ENCODE measurements around the gene SPOCK1. TPM values are rescaled to one million over a fixed set of nuclear protein-coding genes. Genes with fewer than 3 reads are reported as not detected.

Gene SPOCK1
- polyA plus RNA-seq, 2 of the 4 experiments (the other 2 are of a cell fraction), result 28.9 to 40.8 TPM

DNA sequence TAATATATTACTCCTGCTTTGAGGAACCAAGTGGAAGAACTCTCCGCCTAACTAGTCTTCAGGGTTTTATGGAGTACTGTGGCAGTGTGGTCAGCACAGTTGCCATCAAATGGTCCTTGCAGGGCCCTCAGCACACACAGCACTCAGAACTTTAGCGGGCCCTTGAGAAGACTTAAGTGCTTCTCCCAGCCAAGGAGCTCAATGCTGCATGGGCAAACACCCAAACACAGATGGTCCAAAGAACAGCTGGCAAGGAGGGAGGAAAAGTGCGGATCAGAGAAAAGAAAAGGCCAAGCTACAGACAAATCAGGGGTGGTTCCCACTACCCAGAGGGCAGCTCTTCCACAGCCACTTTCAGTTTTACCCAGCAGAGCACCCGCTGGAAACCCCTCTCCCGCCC lies 98.6 kb downstream of the SPOCK1 start:
- Histone ChIP-seq H3K4me1 (peaks cover 5% of the 10 kb centered on the region), H3K4me2 (no peak overlapping the region), H3K27ac (no peak overlapping the region), H3K4me3 (no peak overlapping the region), H3K9me3 (no peaks in the 10 kb centered on the region)
- DNase-seq (ENCODE audit: low read depth in 1 of 2, low spot score in 1 of 2), result no peak
- POLR2A ChIA-PET, result no interaction called here
- WGBS (ENCODE audit: missing lambda C conversion rate), result 74% methylated on average over 4 of the region's 5 CpGs
- CTCF ChIA-PET, result interaction anchor here (0.9 to 1.6 kb wide), 3 partner anchors 11 to 80 kb away, joined by 3 read pairs; no protein-coding TSS in a partner anchor
- no peak for ATAC-seq
- TF ChIP-seq ZFP36 (IDR thresholded peaks at IDR 0.05; ENCODE audit: borderline replicate concordance, partially characterized antibody) (no peak), ZC3H11A (IDR thresholded peaks at IDR 0.05) (no peak), MAZ (IDR thresholded peaks at IDR 0.05; ENCODE audit: borderline replicate concordance, low read depth, low read length) (no peak), ESRRA (IDR thresholded peaks at IDR 0.05; ENCODE audit: borderline replicate concordance, low read length) (no peak), TFCP2L1 (CRISPR knock-in tag; IDR thresholded peaks at IDR 0.05) (no peak), BCL3 (IDR thresholded peaks at IDR 0.05) (no peak), GATA3 (IDR thresholded peaks at IDR 0.05; ENCODE audit: borderline replicate concordance) (no peak), NFE2L2 (conservative IDR thresholded peaks at IDR 0.05; ENCODE audit: low read length) (no peak), HOXB13 (CRISPR knock-in tag; IDR thresholded peaks at IDR 0.05; ENCODE audit: low read depth) (no peak), JUN (IDR thresholded peaks at IDR 0.05) (no peak), ATOH8 (CRISPR knock-in tag; IDR thresholded peaks at IDR 0.05; ENCODE audit: low read depth) (no peak), MAFK (IDR thresholded peaks at IDR 0.05; ENCODE audit: partially characterized antibody) (no peak), RNF2 (IDR thresholded peaks at IDR 0.05; ENCODE audit: borderline replicate concordance, low read depth) (no peak), CBX8 (IDR thresholded peaks at IDR 0.05) (no peak), KDM5A (IDR thresholded peaks at IDR 0.05) (no peak)
- no peak for FAIRE-seq

DNA sequence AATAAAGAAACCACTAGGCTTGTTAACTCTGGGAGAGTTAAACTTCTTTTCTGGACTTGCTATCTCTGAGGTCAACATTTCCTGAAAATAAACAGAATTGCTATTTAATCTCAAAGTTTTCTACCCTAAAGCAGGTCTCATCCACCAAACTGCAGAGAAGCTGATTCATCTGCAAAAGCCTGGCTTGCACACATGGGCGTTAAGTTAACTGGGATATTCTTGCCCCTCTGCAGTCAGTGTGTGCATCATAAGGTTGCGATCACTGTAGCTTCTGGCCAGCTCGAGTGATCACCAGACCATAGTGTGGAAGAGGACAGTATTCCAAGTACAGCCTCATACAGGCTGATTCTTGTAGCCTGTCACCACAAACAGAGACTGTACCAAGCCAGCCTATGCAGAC lies 99.2 kb downstream of the SPOCK1 start:
- POLR2A ChIA-PET, result no interaction called here
- no peaks in the 10 kb centered on the region for H3K9me3 ChIP-seq
- no peak overlapping the region for H3K4me3 ChIP-seq
- CTCF ChIA-PET, result interaction anchor here (0.9 to 1.6 kb wide), 2 partner anchors 10 to 79 kb away, joined by 3 read pairs; no protein-coding TSS in a partner anchor
- no peak overlapping the region for H3K27ac ChIP-seq
- FAIRE-seq (no peak), DNase-seq (ENCODE audit: low read depth in 1 of 2, low spot score in 1 of 2) (no peak), ATAC-seq (no peak)
- peaks cover 12% of the 10 kb centered on the region for H3K4me1 ChIP-seq
- no peak for TF ChIP-seq EHF (CRISPR knock-in tag; IDR thresholded peaks at IDR 0.05)
- 63% methylated on average over 3 of the region's 3 CpGs for WGBS (ENCODE audit: missing lambda C conversion rate)
- no peak overlapping the region for H3K4me2 ChIP-seq

DNA sequence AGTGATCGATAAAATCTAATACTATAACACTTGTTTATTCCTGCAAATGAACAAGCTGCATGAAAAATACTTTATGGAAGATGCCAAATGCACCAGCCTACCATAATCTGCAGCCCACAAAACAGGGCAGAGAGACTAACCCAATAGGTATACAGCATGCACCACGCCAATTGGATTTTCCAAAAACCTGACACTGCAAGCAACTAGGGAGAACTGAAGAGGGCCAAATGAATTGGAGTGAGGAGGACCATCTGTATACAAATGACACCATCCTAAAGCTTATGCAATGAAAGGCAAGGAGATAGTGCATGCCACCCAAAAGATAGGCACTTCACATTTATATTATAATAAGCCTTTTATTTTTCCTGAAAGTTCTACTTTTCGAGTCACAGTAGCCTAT lies 100.4 kb downstream of the SPOCK1 start:
- Histone ChIP-seq H3K4me3 (no peak overlapping the region), H3K27ac (no peak overlapping the region), H3K4me2 (no peak overlapping the region), H3K4me1 (peaks cover 14% of the 10 kb centered on the region), H3K9me3 (no peaks in the 10 kb centered on the region)
- ChIA-PET POLR2A (no interaction called here), CTCF (interaction anchor here (1.2 to 2.2 kb wide), 2 partner anchors 78 to 628 kb away, joined by 3 to 8 read pairs; no protein-coding TSS in a partner anchor)
- 56% methylated on average over 3 of the region's 3 CpGs for WGBS (ENCODE audit: missing lambda C conversion rate)
- no peak for DNase-seq (ENCODE audit: low read depth in 1 of 2, low spot score in 1 of 2)
- ATAC-seq, result no peak
- FAIRE-seq, result no peak
- no peak for TF ChIP-seq CBX2 (IDR thresholded peaks at IDR 0.05; ENCODE audit: borderline replicate concordance, low read depth)
- TF ChIP-seq EP300 (IDR thresholded peaks at IDR 0.05), result no peak
- TF ChIP-seq BHLHE40 (IDR thresholded peaks at IDR 0.05; ENCODE audit: low read depth, low read length), result no peak
- no peak for TF ChIP-seq ESRRA (IDR thresholded peaks at IDR 0.05; ENCODE audit: borderline replicate concordance, low read length)
- no peak for TF ChIP-seq CEBPB (IDR thresholded peaks at IDR 0.05)
- TF ChIP-seq REST (IDR thresholded peaks at IDR 0.05), result no peak
- no peak for TF ChIP-seq ZC3H11A (IDR thresholded peaks at IDR 0.05)
- no peak for TF ChIP-seq MAFK (IDR thresholded peaks at IDR 0.05; ENCODE audit: partially characterized antibody)
- no peak for TF ChIP-seq HOXB13 (CRISPR knock-in tag; IDR thresholded peaks at IDR 0.05; ENCODE audit: low read depth)
- no peak for TF ChIP-seq ZNF302 (CRISPR knock-in tag; IDR thresholded peaks at IDR 0.05)
- no peak for TF ChIP-seq PHF8 (IDR thresholded peaks at IDR 0.05; ENCODE audit: borderline replicate concordance, low read depth)
- no peak for TF ChIP-seq GATA3 (IDR thresholded peaks at IDR 0.05; ENCODE audit: borderline replicate concordance)
- no peak for TF ChIP-seq ATOH8 (CRISPR knock-in tag; IDR thresholded peaks at IDR 0.05; ENCODE audit: low read depth)
